Activated CD8-positive, alpha-beta memory T cell treated with anti-CD3 and anti-CD28 coated beads, Interleukin-2, amount 50 U/mL, for 1 hour (primary cell): ENCODE measurements around the gene PCDHGB3.
"Not testable (repeated sequence)": the region's sequence is repeated elsewhere in the genome, so short reads cannot be mapped to it uniquely, and the experiment has no call there.

Source experiments
- DNase-seq: peaks from one replicate; pipeline ENCODE4 v3.0.0-alpha.2; 2020; ENCODE audit errors: extremely low read depth

PCDHGB3 gene

GRCh38 chr5:141356950-141357349 is 13.1 kb upstream of the PCDHGB3 start:
- DNase-seq: no peak

- no peak for DNase-seq
These were observed 10.1 kb upstream of the PCDHGB3 start, which contains the start of gene PCDHGB2 for GRCh38 chr5:141359790-141360426. Gene PCDHGB2 (plus strand): TSS chr5:141359994. CDS start chr5:141360136, 142 bp downstream.

- DNase-seq: no peak
These were observed 9.4 kb upstream of the PCDHGB3 start for GRCh38 chr5:141360685-141361084.

GRCh38 chr5:141362719-141363118 is 7.3 kb upstream of the PCDHGB3 start:
- no peak for DNase-seq

GRCh38 chr5:141363952-141364660 is 5.9 kb upstream of the PCDHGB3 start, which contains the start of gene PCDHGA5:
Gene PCDHGA5 (plus strand): TSS chr5:141364162. CDS start chr5:141364331, 169 bp downstream.
- DNase-seq: no peak

- no peak for DNase-seq
These were observed 3.8 kb upstream of the PCDHGB3 start for GRCh38 chr5:141366016-141366896.

- no peak for DNase-seq
These were observed 1.8 kb downstream of the PCDHGB3 start for GRCh38 chr5:141371572-141372475.

GRCh38 chr5:141373673-141374317 is 3.8 kb downstream of the PCDHGB3 start, which contains the start of gene PCDHGA6:
Gene PCDHGA6 (plus strand): TSS chr5:141373891. CDS start chr5:141374084, 193 bp downstream.
- DNase-seq: no peak

DNA sequence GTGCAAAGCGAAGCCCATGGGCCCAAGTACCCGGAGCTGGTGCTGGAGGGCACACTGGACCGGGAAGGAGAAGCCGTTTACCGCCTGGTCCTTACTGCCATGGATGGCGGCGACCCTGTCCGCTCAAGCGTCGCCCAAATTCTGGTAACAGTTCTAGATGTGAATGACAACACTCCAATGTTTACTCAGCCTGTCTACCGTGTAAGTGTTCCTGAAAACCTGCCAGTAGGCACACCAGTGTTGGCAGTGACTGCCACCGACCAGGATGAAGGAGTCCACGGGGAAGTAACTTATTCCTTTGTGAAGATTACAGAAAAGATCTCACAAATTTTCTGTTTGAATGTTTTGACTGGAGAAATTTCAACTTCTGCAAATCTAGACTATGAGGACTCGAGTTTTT is 4.6 kb downstream of the PCDHGB3 start:
- no peak for DNase-seq

DNA sequence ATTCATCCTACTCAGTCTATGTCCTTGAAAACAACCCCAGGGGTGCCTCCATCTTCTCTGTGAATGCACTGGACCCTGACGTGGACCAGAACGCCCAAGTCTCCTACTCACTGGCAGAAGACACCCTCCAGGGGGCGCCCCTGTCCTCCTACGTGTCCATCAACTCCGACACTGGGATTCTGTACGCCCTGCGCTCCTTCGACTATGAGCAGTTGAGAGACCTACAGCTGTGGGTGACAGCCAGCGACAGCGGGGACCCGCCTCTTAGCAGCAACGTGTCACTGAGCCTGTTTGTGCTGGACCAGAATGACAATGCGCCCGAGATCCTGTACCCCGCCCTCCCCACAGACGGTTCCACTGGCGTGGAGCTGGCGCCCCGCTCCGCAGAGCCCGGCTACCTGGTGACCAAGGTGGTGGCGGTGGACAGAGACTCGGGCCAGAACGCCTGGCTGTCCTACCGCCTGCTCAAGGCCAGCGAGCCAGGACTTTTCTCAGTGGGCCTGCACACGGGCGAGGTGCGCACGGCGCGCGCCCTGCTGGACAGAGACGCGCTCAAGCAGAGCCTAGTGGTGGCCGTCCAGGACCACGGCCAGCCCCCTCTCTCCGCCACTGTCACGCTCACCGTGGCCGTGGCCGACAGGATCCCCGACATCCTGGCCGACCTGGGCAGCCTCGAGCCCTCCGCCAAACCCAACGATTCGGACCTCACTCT is 5.6 kb downstream of the PCDHGB3 start:
- not testable (repeated sequence) for DNase-seq

DNA sequence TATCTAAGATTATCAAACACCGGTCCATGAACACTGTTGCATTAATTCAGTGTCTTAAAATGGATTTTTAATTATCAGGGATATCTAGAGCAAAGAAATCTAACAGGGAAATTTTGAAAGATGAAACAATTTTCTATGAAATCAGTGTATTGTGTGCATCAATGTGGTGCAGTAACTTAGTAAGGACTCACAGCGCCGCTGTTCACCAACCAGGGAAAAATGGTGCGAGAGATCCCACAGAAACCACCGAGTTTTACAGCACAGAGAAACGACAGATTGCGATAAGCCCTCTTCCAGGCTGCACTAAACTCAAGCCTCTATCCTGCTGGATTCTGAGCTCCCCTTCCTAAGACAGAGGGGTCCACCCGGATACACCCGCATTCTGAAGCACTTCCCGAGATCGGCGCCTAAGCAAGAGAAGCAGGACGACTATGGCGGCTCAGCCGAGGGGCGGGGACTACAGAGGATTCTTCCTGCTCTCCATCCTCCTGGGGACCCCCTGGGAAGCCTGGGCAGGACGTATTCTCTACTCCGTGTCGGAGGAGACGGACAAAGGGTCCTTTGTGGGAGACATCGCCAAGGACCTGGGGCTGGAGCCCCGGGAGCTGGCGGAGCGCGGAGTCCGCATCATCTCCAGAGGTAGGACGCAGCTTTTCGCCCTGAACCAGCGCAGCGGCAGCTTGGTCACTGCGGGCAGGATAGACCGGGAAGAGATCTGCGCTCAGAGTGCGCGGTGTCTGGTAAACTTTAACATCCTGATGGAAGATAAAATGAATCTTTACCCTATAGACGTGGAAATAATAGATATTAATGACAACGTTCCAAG is 12.6 kb downstream of the PCDHGB3 start, which contains the start of gene PCDHGA7:
TSS of gene PCDHGA7 (plus strand) at position 274 of the 826 bp plus-strand sequence. CDS start at position 432, 158 bp downstream.
- DNase-seq: no peak

DNA sequence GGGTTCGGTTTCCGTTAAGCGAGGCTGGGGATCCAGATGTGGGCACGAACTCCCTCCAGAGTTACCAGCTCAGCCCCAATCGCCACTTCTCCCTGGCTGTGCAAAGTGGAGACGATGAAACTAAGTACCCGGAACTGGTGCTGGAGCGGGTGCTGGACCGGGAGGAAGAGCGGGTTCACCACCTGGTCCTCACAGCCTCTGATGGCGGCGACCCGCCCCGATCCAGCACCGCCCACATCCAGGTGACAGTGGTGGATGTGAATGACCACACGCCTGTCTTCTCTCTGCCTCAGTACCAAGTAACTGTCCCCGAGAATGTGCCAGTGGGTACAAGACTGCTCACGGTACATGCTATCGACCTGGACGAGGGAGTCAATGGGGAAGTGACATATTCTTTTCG is 13.3 kb downstream of the PCDHGB3 start:
- DNase-seq: no peak

- no peak for DNase-seq
These were observed 14.6 kb downstream of the PCDHGB3 start for GRCh38 chr5:141384471-141385267.

DNA sequence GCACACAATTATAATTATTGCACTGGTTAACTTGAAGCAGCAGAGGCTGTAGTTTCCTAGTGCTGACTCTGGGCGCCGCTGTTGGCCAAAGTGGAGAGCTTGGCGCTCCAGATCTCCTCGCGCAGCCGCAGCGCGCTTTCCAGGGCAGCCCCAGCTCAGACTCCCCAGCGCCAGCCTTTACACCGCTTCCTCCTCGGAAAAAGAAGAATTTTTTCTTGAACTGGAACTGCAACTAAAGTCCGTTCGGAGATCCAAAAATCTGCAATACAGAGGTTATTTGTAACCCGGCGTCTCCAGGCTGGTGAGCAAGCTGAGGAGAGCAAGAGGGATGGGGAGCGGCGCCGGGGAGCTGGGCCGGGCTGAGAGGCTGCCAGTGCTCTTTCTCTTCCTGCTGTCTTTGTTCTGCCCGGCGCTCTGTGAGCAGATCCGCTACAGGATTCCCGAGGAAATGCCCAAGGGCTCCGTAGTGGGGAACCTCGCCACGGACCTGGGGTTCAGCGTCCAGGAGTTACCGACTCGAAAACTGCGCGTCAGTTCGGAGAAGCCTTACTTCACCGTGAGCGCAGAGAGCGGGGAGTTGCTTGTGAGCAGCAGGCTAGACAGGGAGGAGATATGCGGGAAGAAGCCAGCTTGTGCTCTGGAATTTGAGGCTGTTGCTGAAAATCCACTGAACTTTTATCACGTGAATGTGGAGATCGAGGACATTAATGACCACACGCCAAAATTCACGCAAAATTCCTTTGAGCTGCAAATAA is 17.7 kb downstream of the PCDHGB3 start, which contains the start of gene PCDHGB4:
TSS of gene PCDHGB4 (plus strand) at position 142 of the 755 bp plus-strand sequence. CDS start at position 329, 187 bp downstream.
- DNase-seq: not testable (repeated sequence)

DNA sequence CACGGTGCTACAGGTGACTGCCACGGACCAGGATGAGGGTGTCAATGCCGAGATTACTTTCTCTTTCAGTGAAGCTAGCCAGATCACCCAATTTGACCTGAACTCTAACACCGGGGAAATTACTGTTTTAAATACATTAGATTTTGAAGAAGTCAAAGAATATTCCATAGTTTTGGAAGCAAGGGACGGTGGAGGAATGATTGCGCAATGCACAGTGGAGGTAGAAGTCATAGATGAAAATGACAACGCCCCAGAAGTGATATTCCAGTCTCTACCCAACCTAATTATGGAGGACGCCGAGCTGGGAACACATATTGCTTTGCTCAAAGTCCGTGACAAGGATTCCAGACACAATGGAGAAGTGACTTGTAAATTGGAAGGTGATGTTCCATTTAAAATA is 18.6 kb downstream of the PCDHGB3 start:
- DNase-seq: no peak

- no peak for DNase-seq
These were observed 19.4 kb downstream of the PCDHGB3 start for GRCh38 chr5:141389153-141390042.
